Ascending aorta (tissue), 2 donors: ENCODE data around the gene ZNF423. TPM values are rescaled to one million over a fixed set of nuclear protein-coding genes. Genes with fewer than 3 reads are reported as not detected.

ENCODE experiments used
- DNase-seq, 2 donors: peaks; one replicate each; pipeline ENCODE4 v3.0.0-alpha.2; 2019; ENCODE audit warnings: low spot score in 2 of 2
- H3K27ac ChIP-seq, 2 donors: fragments of 200-600 bp; sonication (generic); one replicate each; pipeline ENCODE4 v1.5.1; 2016 to 2017; ENCODE audit warnings: mild to moderate bottlenecking in 1 of 2
- H3K27me3 ChIP-seq: fragments of 200-600 bp; sonication (generic); one replicate; pipeline ENCODE4 v1.5.1; 2017
- H3K36me3 ChIP-seq, 2 donors: fragments of 200-600 bp; sonication (generic); one replicate each; pipeline ENCODE4 v1.5.1; 2016
- H3K4me1 ChIP-seq, 2 donors: fragments of 200-600 bp; sonication (generic); one replicate each; pipeline ENCODE4 v1.5.1; 2016 to 2017; ENCODE audit warnings: mild to moderate bottlenecking in 1 of 2
- H3K4me3 ChIP-seq, 2 donors: fragments of 200-600 bp; sonication (generic); one replicate each; pipeline ENCODE4 v1.5.1; 2016 to 2017; ENCODE audit warnings: mild to moderate bottlenecking in 1 of 2
- H3K9me3 ChIP-seq, 2 donors: fragments of 200-600 bp; sonication (generic); one replicate each; pipeline ENCODE4 v1.5.1; 2016
- intact Hi-C: fragments of 100-400 bp; cut with DNase I; formaldehyde crosslinking; loops from one replicate; pipeline ENCODE4 v1.15.1; 2023
- total RNA-seq: library from RNA; depleted of rRNA; stranded (reverse); fragments of >200 nt; gene quantifications from one replicate; pipeline ENCODE4 v1.1.0, GENCODE V29; 2016
- TF ChIP-seq, protein P1 (sequence below), 3 experiments: fragments of 200-600 bp in 2 of 3; fragments of 450-650 bp in 1 of 3; sonication (generic) in 2 of 3; IDR thresholded peaks; one replicate each; pipeline ENCODE4 v1.5.1; 2016 to 2019; ENCODE audit warnings: antibody characterized with exemption in 3 of 3, mild to moderate bottlenecking in 1 of 3, moderate library complexity in 1 of 3

Gene ZNF423
- total RNA-seq, 1 donor from 2014 or later: 42.9 TPM

DNA sequence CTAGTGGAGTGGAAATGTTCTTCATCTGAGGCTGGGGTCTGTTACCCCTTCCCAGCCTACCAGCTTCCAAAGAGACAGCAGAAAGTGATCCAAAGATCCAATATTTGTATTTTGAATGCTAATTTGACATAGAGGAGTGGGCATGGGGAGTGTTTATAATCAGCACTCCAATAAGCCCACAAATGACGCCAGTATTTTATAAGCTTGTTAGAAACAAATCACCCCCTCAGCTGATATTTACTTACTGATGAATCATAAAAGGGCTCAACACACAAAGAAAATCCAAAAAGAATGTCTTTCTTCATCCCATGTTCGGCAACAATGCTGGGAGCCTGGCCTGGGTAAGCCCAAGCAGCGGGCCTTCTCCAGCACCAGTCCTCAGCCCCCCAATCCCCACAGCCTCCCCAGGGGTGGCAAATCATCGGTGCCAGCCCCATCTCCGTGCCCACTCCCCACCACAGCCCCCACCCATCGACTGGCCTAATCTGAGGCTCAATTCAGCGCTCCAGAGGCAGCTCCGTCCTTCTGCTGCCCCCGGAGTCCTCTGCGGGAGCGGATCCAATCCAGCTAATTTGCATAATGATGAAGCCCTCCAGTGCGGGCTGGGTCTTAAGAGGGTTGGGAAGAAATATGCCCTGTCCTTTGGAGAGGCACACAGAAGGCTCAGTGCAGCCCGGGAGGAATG lies 312.8 kb downstream of the ZNF423 start:
- TF ChIP-seq, protein P1, sequence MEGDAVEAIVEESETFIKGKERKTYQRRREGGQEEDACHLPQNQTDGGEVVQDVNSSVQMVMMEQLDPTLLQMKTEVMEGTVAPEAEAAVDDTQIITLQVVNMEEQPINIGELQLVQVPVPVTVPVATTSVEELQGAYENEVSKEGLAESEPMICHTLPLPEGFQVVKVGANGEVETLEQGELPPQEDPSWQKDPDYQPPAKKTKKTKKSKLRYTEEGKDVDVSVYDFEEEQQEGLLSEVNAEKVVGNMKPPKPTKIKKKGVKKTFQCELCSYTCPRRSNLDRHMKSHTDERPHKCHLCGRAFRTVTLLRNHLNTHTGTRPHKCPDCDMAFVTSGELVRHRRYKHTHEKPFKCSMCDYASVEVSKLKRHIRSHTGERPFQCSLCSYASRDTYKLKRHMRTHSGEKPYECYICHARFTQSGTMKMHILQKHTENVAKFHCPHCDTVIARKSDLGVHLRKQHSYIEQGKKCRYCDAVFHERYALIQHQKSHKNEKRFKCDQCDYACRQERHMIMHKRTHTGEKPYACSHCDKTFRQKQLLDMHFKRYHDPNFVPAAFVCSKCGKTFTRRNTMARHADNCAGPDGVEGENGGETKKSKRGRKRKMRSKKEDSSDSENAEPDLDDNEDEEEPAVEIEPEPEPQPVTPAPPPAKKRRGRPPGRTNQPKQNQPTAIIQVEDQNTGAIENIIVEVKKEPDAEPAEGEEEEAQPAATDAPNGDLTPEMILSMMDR (IDR thresholded peaks at IDR 0.05): no peak
- no peaks in the 10 kb centered on the region for H3K27me3 ChIP-seq
- intact Hi-C loops: no loop called here
- H3K36me3 ChIP-seq: no peaks in the 10 kb centered on the region
- DNase-seq: no peak
- peaks cover 0 to 19% of the 10 kb centered on the region in 2 donors for H3K4me1 ChIP-seq
- H3K4me3 ChIP-seq: no peak overlapping the region
- H3K27ac ChIP-seq: no peak overlapping the region
- H3K9me3 ChIP-seq: no peaks in the 10 kb centered on the region

DNA sequence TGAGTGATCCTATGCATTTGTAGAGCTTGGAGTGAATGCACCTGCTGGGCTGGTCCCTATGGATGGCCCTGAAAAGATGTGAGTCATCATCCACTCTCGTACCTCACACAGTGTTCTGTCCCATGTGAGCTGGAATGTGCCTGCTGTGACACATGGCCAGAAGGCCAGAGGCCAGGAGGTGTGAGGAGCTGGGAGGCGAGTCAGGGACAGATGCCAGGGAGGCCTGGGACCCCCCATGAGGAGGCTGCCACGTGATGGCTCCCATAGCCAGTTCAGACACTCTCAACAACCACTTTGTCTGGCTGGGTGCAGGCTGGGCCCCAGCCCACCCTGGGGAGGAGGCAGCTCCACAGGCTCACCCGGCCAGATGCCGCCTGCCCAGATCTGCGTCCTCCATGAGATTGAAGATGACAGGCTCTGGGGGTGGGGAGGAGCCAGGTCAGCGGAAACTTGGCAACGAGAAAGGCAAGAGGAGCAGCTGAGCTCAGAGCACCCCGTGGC lies 313.5 kb downstream of the ZNF423 start:
- H3K36me3 ChIP-seq: no peaks in the 10 kb centered on the region
- intact Hi-C loops: no loop called here
- peaks cover 0 to 21% of the 10 kb centered on the region in 2 donors for H3K4me1 ChIP-seq
- no peaks in the 10 kb centered on the region for H3K27me3 ChIP-seq
- TF ChIP-seq, protein P1 (IDR thresholded peaks at IDR 0.05): no peak
- no peaks in the 10 kb centered on the region for H3K9me3 ChIP-seq
- no peak overlapping the region for H3K4me3 ChIP-seq
- H3K27ac ChIP-seq: no peak overlapping the region
- DNase-seq: no peak

DNA sequence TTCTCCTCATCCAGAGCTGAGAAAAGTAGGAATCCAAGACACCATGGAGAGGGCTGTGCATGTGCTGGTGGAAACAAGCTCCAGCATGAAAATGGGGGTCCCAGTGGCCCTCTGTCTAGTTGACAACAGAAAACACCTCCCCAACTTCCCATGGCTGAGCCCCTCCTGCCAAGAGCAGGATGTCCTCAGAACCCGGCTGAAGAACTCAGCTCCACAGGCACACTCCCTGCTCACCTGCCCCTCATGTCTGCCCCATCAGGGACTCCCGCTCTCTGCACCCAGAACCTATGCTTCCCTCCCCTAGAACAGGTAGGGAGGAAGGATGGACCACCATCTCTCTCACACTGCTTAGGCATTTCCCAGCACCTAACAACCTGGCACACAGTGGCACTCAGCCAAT lies 315.1 kb downstream of the ZNF423 start:
- H3K9me3 ChIP-seq: no peaks in the 10 kb centered on the region
- H3K4me1 ChIP-seq: peaks cover 0 to 21% of the 10 kb centered on the region in 2 donors
- H3K4me3 ChIP-seq: no peak overlapping the region
- H3K27ac ChIP-seq: no peak overlapping the region
- no peaks in the 10 kb centered on the region for H3K27me3 ChIP-seq
- DNase-seq: no peak
- no peaks in the 10 kb centered on the region for H3K36me3 ChIP-seq
- intact Hi-C loops: no loop called here
- TF ChIP-seq, protein P1 (IDR thresholded peaks at IDR 0.05): no peak

DNA sequence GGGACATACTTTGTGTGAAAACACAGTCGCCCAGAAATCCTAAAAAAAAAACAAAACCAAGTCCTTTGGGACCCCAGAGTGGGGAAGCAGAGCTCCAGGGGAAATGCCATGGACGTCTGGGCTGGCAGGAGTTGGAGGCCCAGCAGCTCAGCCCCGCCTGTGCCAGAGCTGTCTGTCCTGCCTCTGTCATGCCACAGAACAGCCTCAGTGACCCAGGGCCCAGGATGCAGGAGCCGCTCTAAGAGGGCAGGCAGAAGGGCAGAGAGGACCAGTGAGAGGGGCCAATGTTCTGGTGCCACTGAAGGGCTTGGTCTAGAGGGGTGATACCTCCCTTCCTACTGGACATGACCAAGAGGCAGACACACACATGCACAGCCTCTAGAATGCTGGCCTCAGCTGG lies 316.2 kb downstream of the ZNF423 start:
- Histone ChIP-seq H3K36me3 (no peaks in the 10 kb centered on the region), H3K4me3 (no peak overlapping the region), H3K27me3 (no peaks in the 10 kb centered on the region), H3K27ac (peak overlapping the region in 1 of 2 donors; percentile 48), H3K4me1 (peaks cover 0 to 21% of the 10 kb centered on the region in 2 donors), H3K9me3 (no peaks in the 10 kb centered on the region)
- TF ChIP-seq, protein P1 (IDR thresholded peaks at IDR 0.05): no peak
- intact Hi-C loops: no loop called here
- DNase-seq: no peak

DNA sequence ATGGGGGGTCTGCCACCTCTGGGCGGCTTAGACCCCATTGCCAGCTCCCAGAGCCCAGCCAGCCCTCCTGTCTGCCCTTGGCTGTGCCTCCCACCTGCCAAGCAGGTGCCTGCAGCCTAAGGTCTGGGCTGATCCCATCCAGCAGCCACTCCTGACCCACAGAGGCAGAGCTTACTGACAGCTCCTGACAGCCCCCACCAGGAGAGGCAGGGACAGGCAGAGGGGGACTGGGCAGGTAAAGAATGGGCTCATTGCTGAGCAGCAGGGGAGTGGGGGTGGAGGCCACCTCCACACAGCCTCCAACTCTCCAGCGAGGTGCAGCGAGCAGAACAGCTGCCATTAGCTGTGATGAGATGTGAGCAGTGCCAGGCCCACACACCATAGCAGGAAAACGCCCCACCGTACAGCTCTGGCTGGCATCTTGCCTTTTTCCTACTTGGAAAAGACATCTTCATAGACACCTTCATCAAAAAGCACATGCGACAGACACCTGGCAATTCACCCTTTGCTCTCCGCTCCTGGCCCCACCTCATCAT lies 317.9 kb downstream of the ZNF423 start:
- no peak for DNase-seq
- H3K36me3 ChIP-seq: no peaks in the 10 kb centered on the region
- no peaks in the 10 kb centered on the region for H3K9me3 ChIP-seq
- intact Hi-C loops: no loop called here
- peaks cover 0 to 21% of the 10 kb centered on the region in 2 donors for H3K4me1 ChIP-seq
- no peak overlapping the region for H3K4me3 ChIP-seq
- TF ChIP-seq, protein P1 (IDR thresholded peaks at IDR 0.05): no peak
- H3K27ac ChIP-seq: no peak overlapping the region
- H3K27me3 ChIP-seq: no peaks in the 10 kb centered on the region
